NB4 (cell line): ENCODE measurements around the gene MSANTD1.

Experiments
- CTCF ChIP-seq: IDR thresholded peaks from one replicate; pipeline ENCODE4 v1.5.1; 2012; ENCODE audit warnings: low read depth, low read length
- MYC ChIP-seq: IDR thresholded peaks from 2 replicates; pipeline ENCODE4 v1.6.1; 2011; ENCODE audit warnings: low read depth, low read length
- POLR2A ChIP-seq: IDR thresholded peaks from 2 replicates; pipeline ENCODE4 v1.6.1; 2011; ENCODE audit warnings: mild to moderate bottlenecking; ENCODE audit not compliant: insufficient read length; ENCODE audit errors: extremely low read depth
- TF ChIP-seq, protein P1 (sequence below): IDR thresholded peaks from 2 replicates; pipeline ENCODE4 v1.6.1; 2011; ENCODE audit warnings: low read depth, low read length

DNA sequence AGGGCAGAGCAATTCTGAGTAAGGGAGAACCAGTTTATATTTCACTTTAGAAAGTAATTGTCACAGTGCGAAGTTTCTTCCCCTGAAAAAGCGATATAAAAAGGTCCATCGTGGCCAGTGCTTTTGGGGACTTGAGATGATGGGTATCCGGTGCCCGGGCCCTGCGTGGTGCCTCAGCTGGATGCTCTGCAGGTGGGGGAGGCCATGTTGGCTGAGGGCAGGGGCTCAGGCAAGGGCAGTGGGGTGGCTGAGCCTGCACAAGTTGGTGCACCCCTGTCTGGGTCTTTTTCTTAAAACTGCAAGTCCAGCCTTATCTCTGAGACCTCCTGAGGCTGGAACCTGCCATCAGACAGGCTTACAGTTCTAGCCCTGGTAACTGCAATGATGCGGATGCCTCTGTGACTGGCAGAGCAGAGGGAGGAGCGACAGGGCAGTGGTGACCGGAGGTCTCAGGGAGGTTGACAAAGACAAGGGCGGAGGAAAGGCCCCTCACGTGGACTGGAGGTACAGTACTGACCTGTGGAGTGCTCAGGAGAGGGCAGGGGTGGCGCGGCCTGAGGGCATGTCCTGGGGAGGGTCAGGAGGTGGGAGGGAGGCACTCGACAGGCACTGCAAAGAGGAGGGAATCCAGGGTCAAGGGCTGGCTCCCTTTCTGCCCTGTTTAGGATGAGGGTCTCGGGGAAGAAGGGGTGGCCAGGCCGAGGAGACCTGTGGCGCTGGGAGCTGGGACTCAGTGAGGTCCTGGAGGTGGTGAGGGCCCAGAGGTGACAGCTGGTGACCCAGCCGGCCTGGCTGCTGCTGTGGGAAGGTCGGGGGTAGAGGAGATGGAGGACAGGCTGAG lies 45.7 kb downstream of the MSANTD1 start:
- TF ChIP-seq POLR2A (no peak), CTCF (no peak), MYC (no peak)
- TF ChIP-seq, protein P1, sequence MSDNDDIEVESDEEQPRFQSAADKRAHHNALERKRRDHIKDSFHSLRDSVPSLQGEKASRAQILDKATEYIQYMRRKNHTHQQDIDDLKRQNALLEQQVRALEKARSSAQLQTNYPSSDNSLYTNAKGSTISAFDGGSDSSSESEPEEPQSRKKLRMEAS: no peak
